22Rv1 (cell line): ENCODE results near the gene SUPT5H.

Experiments
- CTCF ChIP-seq: fragments of 450-650 bp; IDR thresholded peaks from 2 replicates; pipeline ENCODE4 v1.5.1; 2017; ENCODE audit warnings: mild to moderate bottlenecking
- ZFX ChIP-seq: fragments of 450-650 bp; IDR thresholded peaks from 2 replicates; pipeline ENCODE4 v1.6.1; 2017; ENCODE audit warnings: antibody characterized with exemption, borderline replicate concordance

DNA sequence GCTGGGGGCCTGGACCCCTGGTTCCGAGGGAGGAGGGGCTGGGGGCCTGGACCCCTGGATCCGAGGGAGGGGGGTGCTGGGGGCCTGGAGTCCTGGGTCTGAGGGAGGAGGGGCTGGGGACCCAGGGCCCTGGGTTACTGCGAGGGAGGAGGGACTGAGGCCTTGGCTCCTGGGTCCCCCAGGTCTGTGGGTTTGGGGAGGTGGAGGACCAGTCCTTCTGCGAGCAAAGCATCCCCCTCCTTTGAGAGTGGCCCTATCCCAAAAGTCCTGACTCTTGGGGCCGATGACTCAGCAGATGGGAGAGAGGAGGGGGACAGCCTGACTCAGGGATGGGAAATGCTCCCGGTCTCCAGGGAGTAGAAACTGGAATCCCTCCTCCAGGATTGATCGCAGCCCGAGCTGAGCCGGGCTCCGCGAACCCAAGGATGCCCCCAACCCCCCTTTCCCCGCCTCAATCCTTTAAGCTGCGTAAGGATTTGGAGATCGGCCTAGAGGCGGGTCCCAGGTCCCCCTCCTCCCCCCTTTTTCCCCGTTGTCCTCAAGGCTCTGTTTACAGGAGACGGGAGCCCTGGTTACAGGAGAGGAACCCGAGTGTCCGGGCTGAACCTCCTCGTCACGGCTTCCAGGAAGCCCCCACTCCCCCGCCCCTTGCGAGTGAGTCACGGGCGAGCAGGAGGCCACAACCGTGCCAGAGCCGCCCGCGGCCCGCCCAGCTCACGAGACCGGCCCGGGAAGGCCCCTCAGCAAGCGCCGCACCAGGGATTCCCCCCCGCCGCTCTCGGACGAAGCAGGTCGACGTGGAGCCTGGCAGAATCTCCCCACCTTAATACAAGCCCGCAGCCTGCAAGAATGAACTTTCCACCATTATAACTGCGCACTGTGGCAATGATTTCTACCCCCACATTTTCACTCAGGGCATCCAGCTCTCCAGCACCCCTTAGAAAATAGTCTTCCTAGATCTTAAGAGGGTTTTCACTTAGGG, 41.8 kb upstream of the SUPT5H start:
- TF ChIP-seq CTCF = no peak
- no peak for TF ChIP-seq ZFX
